Esophagus muscularis mucosa (tissue), 4 donors: ENCODE data around the gene KCNJ6.

Source experiments
- CTCF ChIP-seq, 3 experiments: fragments of 200-600 bp in 2 of 3; fragments of 450-650 bp in 1 of 3; sonication (generic) in 2 of 3; IDR thresholded peaks; one replicate each; pipeline ENCODE4 v1.5.1; 2017 to 2019; ENCODE audit warnings: antibody characterized with exemption in 3 of 3, mild to moderate bottlenecking in 2 of 3, moderate library complexity in 1 of 3
- EP300 ChIP-seq: sonication (generic); formaldehyde crosslinking; IDR thresholded peaks from one replicate; pipeline ENCODE4 v1.6.1; 2017; ENCODE audit warnings: antibody characterized with exemption
- POLR2A ChIP-seq: fragments of 450-650 bp; IDR thresholded peaks from one replicate; pipeline ENCODE4 v1.6.1; 2017; ENCODE audit warnings: antibody characterized with exemption, moderate library complexity, mild to moderate bottlenecking, low read depth
- POLR2AphosphoS5 ChIP-seq, 2 donors: sonication (generic); formaldehyde crosslinking; IDR thresholded peaks; one replicate each; pipeline ENCODE4 v1.6.1; 2017; ENCODE audit warnings: antibody characterized with exemption in 2 of 2

GRCh38 chr21:37620401-37620800, 295.9 kb downstream of the KCNJ6 start:
- no peak for TF ChIP-seq POLR2AphosphoS5 (IDR thresholded peaks at IDR 0.05)
- TF ChIP-seq CTCF (IDR thresholded peaks at IDR 0.05) = no peak
- no peak for TF ChIP-seq POLR2A
- no peak for TF ChIP-seq EP300
